Measurements from ENCODE around the gene ARHGEF12. TPM values are rescaled to one million over a fixed set of nuclear protein-coding genes. Genes with fewer than 3 reads are reported as not detected.

ARHGEF12 gene
- total RNA-seq, 4 donors from 2014 or later = 99.7 to 135 (median 112) TPM

GRCh38 chr11:120424185-120424969, 88.2 kb downstream of the ARHGEF12 start:
- Histone ChIP-seq H3K4me3 (no peak overlapping the region), H3K27ac (no peak overlapping the region), H3K4me1 (no peaks in the 10 kb centered on the region), H3K27me3 (no peaks in the 10 kb centered on the region), H3K36me3 (peaks cover 3 to 45% of the 10 kb centered on the region in 2 donors), H3K9me3 (no peaks in the 10 kb centered on the region)
- no peak for ATAC-seq
- WGBS, 2 donors (ENCODE audit: low coverage in 1 of 2) = 82 to 83% methylated on average over 3 of the region's 3 CpGs
- no peak for TF ChIP-seq POLR2AphosphoS5 (IDR thresholded peaks at IDR 0.05)
- no peak for TF ChIP-seq CTCF (IDR thresholded peaks at IDR 0.05)
- no peak for TF ChIP-seq POLR2A (IDR thresholded peaks at IDR 0.05)
- TF ChIP-seq EP300 (IDR thresholded peaks at IDR 0.05) = no peak

- H3K9me3 ChIP-seq = no peaks in the 10 kb centered on the region
- no peaks in the 10 kb centered on the region for H3K27me3 ChIP-seq
- no peak overlapping the region for H3K4me3 ChIP-seq
- no peak for ATAC-seq
- H3K4me1 ChIP-seq = no peaks in the 10 kb centered on the region
- WGBS, 2 donors (ENCODE audit: low coverage in 1 of 2) = 80% methylated on average over 2 of the region's 3 CpGs; no CpG with 5 or more reads in 1 of the 2 donors
- H3K36me3 ChIP-seq = peaks cover 3 to 51% of the 10 kb centered on the region in 2 donors
- H3K27ac ChIP-seq = no peak overlapping the region
- TF ChIP-seq EP300 (IDR thresholded peaks at IDR 0.05) = no peak
- TF ChIP-seq POLR2AphosphoS5 (IDR thresholded peaks at IDR 0.05) = no peak
- TF ChIP-seq POLR2A (IDR thresholded peaks at IDR 0.05) = no peak
- no peak for TF ChIP-seq CTCF (IDR thresholded peaks at IDR 0.05)
Observed at GRCh38 chr11:120424970-120425332, 88.7 kb downstream of the ARHGEF12 start.

- H3K27ac ChIP-seq = no peak overlapping the region
- 75 to 83% methylated on average over 3 of the region's 3 CpGs for WGBS, 2 donors (ENCODE audit: low coverage in 1 of 2)
- H3K27me3 ChIP-seq = no peaks in the 10 kb centered on the region
- no peak for ATAC-seq
- peaks cover 3 to 51% of the 10 kb centered on the region in 2 donors for H3K36me3 ChIP-seq
- no peak overlapping the region for H3K4me3 ChIP-seq
- H3K4me1 ChIP-seq = no peaks in the 10 kb centered on the region
- H3K9me3 ChIP-seq = no peaks in the 10 kb centered on the region
- no peak for TF ChIP-seq POLR2A (IDR thresholded peaks at IDR 0.05)
- TF ChIP-seq CTCF (IDR thresholded peaks at IDR 0.05) = no peak
Observed at GRCh38 chr11:120425527-120425926, 89.3 kb downstream of the ARHGEF12 start.

- Histone ChIP-seq H3K9me3 (no peaks in the 10 kb centered on the region), H3K27ac (no peak overlapping the region), H3K4me3 (no peak overlapping the region), H3K36me3 (peaks cover 3 to 32% of the 10 kb centered on the region in 2 donors), H3K4me1 (peaks cover 0 to 19% (median 9%) of the 10 kb centered on the region in 3 donors), H3K27me3 (no peaks in the 10 kb centered on the region)
- TF ChIP-seq CTCF (IDR thresholded peaks at IDR 0.05) = no peak
- no peak for TF ChIP-seq EP300 (IDR thresholded peaks at IDR 0.05)
- TF ChIP-seq POLR2A (IDR thresholded peaks at IDR 0.05) = no peak
- TF ChIP-seq POLR2AphosphoS5 (IDR thresholded peaks at IDR 0.05) = no peak
- ATAC-seq = no peak
Observed at GRCh38 chr11:120430146-120430545, 93.9 kb downstream of the ARHGEF12 start.

- 75% methylated on average over 3 of the region's 3 CpGs for WGBS, 2 donors (ENCODE audit: low coverage in 1 of 2)
- Histone ChIP-seq H3K36me3 (peaks cover 3 to 35% of the 10 kb centered on the region in 2 donors), H3K9me3 (no peaks in the 10 kb centered on the region), H3K4me3 (no peak overlapping the region), H3K27ac (peak overlapping the region; percentile 72 to 88 (median 76)), H3K27me3 (no peaks in the 10 kb centered on the region), H3K4me1 (peaks cover 0 to 19% (median 9%) of the 10 kb centered on the region in 3 donors)
- peak; percentile 66 for ATAC-seq
- peak in 3 of 4 experiments; percentile 29 to 38 (median 37) for TF ChIP-seq CTCF (IDR thresholded peaks at IDR 0.05)
- TF ChIP-seq POLR2A (IDR thresholded peaks at IDR 0.05) = no peak
Observed at GRCh38 chr11:120431633-120432032, 95.4 kb downstream of the ARHGEF12 start.
